Astrocyte (in vitro differentiated cells and primary cell): Measurements from ENCODE around the gene ADD1. TPM values are rescaled to one million over a fixed set of nuclear protein-coding genes. Genes with fewer than 3 reads are reported as not detected.
A peak's percentile ranks its signal among the peaks of the same experiment; 100 is the strongest.

ENCODE experiments used
- DNase-seq: peaks from one replicate; pipeline ENCODE4 v3.0.0-alpha.2; 2010; ENCODE audit warnings: low read depth
- FAIRE-seq: peaks from 2 replicates; lab custom pipeline; 2011; peaks lifted over from hg19 to GRCh38; lab: Jason Lieb, UNC
- H2AFZ ChIP-seq: 2 replicates; pipeline ENCODE4 v1.6.0; 2012; ENCODE audit warnings: low read depth, low read length, inconsistent platforms
- H3K27ac ChIP-seq: 2 replicates; pipeline ENCODE4 v1.5.1; 2011; ENCODE audit warnings: low read depth, low read length, inconsistent platforms
- H3K27me3 ChIP-seq: 2 replicates; pipeline ENCODE4 v1.6.0; 2011; ENCODE audit warnings: low read length, inconsistent platforms; ENCODE audit not compliant: insufficient read depth
- H3K36me3 ChIP-seq: 2 replicates; pipeline ENCODE4 v1.5.1; 2011; ENCODE audit warnings: low read length, inconsistent platforms; ENCODE audit not compliant: insufficient read depth
- H3K4me1 ChIP-seq: 2 replicates; pipeline ENCODE4 v1.5.1; 2011; ENCODE audit warnings: low read length, inconsistent platforms; ENCODE audit not compliant: insufficient read depth
- H3K4me2 ChIP-seq: 2 replicates; pipeline ENCODE4 v1.6.0; 2012; ENCODE audit warnings: low read length, inconsistent platforms
- H3K4me3 ChIP-seq: 2 replicates; pipeline ENCODE4 v1.5.1; 2011; ENCODE audit warnings: low read depth, mild to moderate bottlenecking, low read length, inconsistent platforms; ENCODE audit not compliant: insufficient read depth
- H3K79me2 ChIP-seq: 2 replicates; pipeline ENCODE4 v1.6.0; 2012; ENCODE audit warnings: mild to moderate bottlenecking, low read length, inconsistent platforms; ENCODE audit not compliant: insufficient read depth
- H3K9ac ChIP-seq: 2 replicates; pipeline ENCODE4 v1.6.0; 2012; ENCODE audit warnings: mild to moderate bottlenecking, low read length, inconsistent platforms
- H3K9me3 ChIP-seq: 2 replicates; pipeline ENCODE4 v1.5.1; 2012; ENCODE audit warnings: low read depth, mild to moderate bottlenecking, low read length, inconsistent platforms; ENCODE audit not compliant: insufficient read depth
- H4K20me1 ChIP-seq: 2 replicates; pipeline ENCODE4 v1.6.0; 2012; ENCODE audit warnings: low read length, inconsistent platforms; ENCODE audit not compliant: insufficient read depth
- H3K27ac Mint-ChIP-seq: one replicate; pipeline ENCODE4 v1.8.0; 2021; ENCODE audit warnings: mild to moderate bottlenecking, mixed read lengths; ENCODE audit not compliant: unreplicated experiment
- H3K27me3 Mint-ChIP-seq: one replicate; pipeline ENCODE4 v1.8.0; 2021; ENCODE audit warnings: low read depth, mixed read lengths; ENCODE audit not compliant: unreplicated experiment
- H3K36me3 Mint-ChIP-seq: one replicate; pipeline ENCODE4 v1.8.0; 2021; ENCODE audit warnings: low read depth, mixed read lengths; ENCODE audit not compliant: unreplicated experiment
- H3K4me1 Mint-ChIP-seq: one replicate; pipeline ENCODE4 v1.8.0; 2021; ENCODE audit warnings: low read depth, mixed read lengths; ENCODE audit not compliant: unreplicated experiment
- H3K4me3 Mint-ChIP-seq: one replicate; pipeline ENCODE4 v1.8.0; 2021; ENCODE audit warnings: mild to moderate bottlenecking, moderate library complexity, mixed read lengths; ENCODE audit not compliant: unreplicated experiment
- H3K9me3 Mint-ChIP-seq: one replicate; pipeline ENCODE4 v1.8.0; 2021; ENCODE audit warnings: mild to moderate bottlenecking, mixed read lengths; ENCODE audit not compliant: unreplicated experiment
- EZH2 ChIP-seq: IDR thresholded peaks from 2 replicates; pipeline ENCODE4 v1.6.1; 2012; ENCODE audit warnings: mild to moderate bottlenecking, low read length, inconsistent platforms; ENCODE audit not compliant: insufficient read depth
- total RNA-seq: library from RNA; stranded (reverse); gene quantifications from 2 replicates; pipeline ENCODE4 v1.2.1, GENCODE V29; 2021
- TF ChIP-seq, protein P1 (sequence below): IDR thresholded peaks from 2 replicates; pipeline ENCODE4 v1.5.1; 2011; ENCODE audit warnings: low read depth, mild to moderate bottlenecking, inconsistent platforms, low read length, moderate library complexity; ENCODE audit not compliant: insufficient read depth

Gene ADD1
- total RNA-seq, 1 donor from 2014 or later = 280 TPM

DNA sequence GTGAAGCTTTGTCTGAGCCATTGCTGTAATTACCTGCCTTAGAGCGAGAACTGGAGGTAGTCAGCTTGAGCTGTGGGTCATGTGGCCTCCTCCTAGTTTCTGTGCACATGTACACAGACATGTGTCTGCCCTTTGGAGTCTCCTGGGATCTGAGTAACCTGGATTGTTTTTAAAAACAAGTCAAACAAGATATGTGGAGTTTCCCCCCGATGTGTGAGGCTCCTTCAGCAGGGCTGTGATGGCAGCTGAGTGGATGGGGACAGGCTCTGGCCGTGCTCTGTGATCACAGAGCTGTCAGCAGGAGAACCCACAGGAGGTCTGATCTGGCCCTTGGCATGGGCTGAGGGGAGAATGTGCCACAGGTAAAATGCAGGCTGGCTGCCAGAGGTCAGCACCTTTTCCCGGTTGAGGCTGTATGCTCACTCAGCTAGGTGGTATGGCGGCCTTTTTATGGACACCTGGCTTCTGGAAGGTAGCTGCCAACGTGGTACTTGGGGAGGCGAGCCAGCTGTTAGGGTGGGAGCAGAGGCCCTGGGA, 81.2 kb downstream of the ADD1 start:
- Histone ChIP-seq H3K9me3 (no peaks in the 10 kb centered on the region), H3K4me3 (no peak overlapping the region), H3K79me2 (peaks cover 56% of the 10 kb centered on the region), H2AFZ (no peak overlapping the region), H3K27ac (no peak overlapping the region), H3K9ac (no peak overlapping the region), H4K20me1 (peaks cover 36% of the 10 kb centered on the region), H3K36me3 (peaks cover 20% of the 10 kb centered on the region), H3K27me3 (no peaks in the 10 kb centered on the region), H3K4me1 (peaks cover 11% of the 10 kb centered on the region), H3K4me2 (no peak overlapping the region)
- H3K36me3 Mint-ChIP-seq = peaks cover 29% of the 10 kb centered on the region
- DNase-seq (no peak), FAIRE-seq (no peak)
- peaks cover 14% of the 10 kb centered on the region for H3K4me1 Mint-ChIP-seq
- peaks cover under 1% of the 10 kb centered on the region for H3K9me3 Mint-ChIP-seq
- H3K27me3 Mint-ChIP-seq = no peaks in the 10 kb centered on the region
- no peak for TF ChIP-seq EZH2
- TF ChIP-seq, protein P1, sequence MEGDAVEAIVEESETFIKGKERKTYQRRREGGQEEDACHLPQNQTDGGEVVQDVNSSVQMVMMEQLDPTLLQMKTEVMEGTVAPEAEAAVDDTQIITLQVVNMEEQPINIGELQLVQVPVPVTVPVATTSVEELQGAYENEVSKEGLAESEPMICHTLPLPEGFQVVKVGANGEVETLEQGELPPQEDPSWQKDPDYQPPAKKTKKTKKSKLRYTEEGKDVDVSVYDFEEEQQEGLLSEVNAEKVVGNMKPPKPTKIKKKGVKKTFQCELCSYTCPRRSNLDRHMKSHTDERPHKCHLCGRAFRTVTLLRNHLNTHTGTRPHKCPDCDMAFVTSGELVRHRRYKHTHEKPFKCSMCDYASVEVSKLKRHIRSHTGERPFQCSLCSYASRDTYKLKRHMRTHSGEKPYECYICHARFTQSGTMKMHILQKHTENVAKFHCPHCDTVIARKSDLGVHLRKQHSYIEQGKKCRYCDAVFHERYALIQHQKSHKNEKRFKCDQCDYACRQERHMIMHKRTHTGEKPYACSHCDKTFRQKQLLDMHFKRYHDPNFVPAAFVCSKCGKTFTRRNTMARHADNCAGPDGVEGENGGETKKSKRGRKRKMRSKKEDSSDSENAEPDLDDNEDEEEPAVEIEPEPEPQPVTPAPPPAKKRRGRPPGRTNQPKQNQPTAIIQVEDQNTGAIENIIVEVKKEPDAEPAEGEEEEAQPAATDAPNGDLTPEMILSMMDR = no peak
- H3K4me3 Mint-ChIP-seq = no peak overlapping the region
- peak overlapping the region; percentile 34 for H3K27ac Mint-ChIP-seq

DNA sequence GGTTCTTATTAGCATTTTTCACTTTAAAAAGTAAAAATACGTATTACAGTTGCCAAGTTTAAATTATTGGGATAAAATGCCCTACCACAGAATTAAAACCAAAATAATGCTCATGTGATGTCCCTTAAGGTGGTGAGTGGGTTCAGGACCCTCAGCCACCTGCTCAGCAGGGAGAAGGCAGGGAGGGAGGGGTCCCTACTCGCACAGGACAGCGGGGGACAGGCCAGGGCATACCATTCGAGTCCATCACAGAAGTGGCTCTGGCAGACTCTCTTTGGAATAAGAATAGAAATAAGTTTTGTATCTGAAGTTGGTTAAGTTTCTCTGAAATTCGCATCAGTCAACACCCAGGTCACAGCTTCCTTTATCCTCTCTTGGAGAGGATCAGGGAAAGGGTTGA, 81.9 kb downstream of the ADD1 start:
- peaks cover 40% of the 10 kb centered on the region for H4K20me1 ChIP-seq
- Mint-ChIP-seq H3K4me3 (no peak overlapping the region), H3K36me3 (peaks cover 23% of the 10 kb centered on the region), H3K9me3 (no peaks in the 10 kb centered on the region), H3K27me3 (no peaks in the 10 kb centered on the region), H3K27ac (no peak overlapping the region), H3K4me1 (peaks cover 14% of the 10 kb centered on the region)
- no peaks in the 10 kb centered on the region for H3K27me3 ChIP-seq
- peaks cover 49% of the 10 kb centered on the region for H3K79me2 ChIP-seq
- H3K9me3 ChIP-seq = no peaks in the 10 kb centered on the region
- no peak overlapping the region for H3K4me2 ChIP-seq
- no peak overlapping the region for H3K4me3 ChIP-seq
- H3K27ac ChIP-seq = no peak overlapping the region
- peaks cover 20% of the 10 kb centered on the region for H3K36me3 ChIP-seq
- TF ChIP-seq, protein P1 = no peak
- no peak for TF ChIP-seq EZH2
- no peak for DNase-seq
- peaks cover 11% of the 10 kb centered on the region for H3K4me1 ChIP-seq
- FAIRE-seq = no peak
- no peak overlapping the region for H2AFZ ChIP-seq
- H3K9ac ChIP-seq = no peak overlapping the region

DNA sequence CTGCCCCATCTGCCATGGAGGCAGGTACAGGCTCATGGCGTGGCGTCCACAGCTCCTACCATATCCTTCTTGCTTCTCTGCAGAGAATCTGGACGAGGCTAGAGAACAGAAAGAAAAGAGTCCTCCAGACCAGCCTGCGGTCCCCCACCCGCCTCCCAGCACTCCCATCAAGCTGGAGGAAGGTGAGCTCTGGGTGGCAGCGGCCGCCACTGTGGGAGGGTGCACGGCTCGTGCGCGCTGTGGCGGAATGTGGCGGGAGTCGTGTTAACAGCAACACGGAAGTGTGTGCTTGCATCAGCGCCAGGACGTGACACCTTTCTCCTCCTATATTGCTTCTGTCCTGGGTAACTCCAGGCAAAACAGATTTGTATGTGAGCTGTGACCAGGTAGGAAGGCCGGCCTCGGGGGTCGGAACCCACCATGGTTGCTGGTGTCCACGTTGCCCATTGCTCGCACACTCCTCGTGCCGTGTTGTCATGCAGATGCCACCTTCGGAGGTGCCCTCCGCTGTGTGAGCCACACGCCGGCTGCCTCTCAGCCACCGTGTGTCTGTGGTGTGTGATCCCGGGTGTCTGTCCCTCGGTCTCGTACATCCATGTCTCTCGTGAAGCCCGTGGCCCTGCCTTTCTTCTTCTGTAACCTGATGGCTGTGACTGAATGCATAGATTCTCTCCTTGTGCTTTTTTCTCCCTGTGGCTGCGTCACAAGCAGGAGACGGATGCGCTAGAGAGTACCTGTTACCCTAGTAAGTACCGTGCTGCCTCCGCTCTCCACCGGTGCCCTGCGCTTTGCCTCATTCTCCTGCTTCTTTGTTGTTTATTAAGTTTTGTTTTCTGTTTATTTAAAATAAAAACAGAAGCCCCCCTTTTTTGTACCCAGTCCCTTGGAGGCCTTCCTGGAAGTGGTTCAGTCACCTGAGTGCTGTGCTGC, 82.6 kb downstream of the ADD1 start:
- no peak overlapping the region for H3K9ac ChIP-seq
- H3K27me3 Mint-ChIP-seq = no peaks in the 10 kb centered on the region
- peaks cover 11% of the 10 kb centered on the region for H3K4me1 ChIP-seq
- FAIRE-seq (no peak), DNase-seq (no peak)
- H3K4me2 ChIP-seq = no peak overlapping the region
- no peak overlapping the region for H2AFZ ChIP-seq
- no peak overlapping the region for H3K4me3 Mint-ChIP-seq
- TF ChIP-seq, protein P1 = no peak
- TF ChIP-seq EZH2 = no peak
- H3K36me3 Mint-ChIP-seq = peaks cover 19% of the 10 kb centered on the region
- no peak overlapping the region for H3K27ac ChIP-seq
- H3K4me1 Mint-ChIP-seq = peaks cover 14% of the 10 kb centered on the region
- peaks cover 42% of the 10 kb centered on the region for H4K20me1 ChIP-seq
- no peak overlapping the region for H3K27ac Mint-ChIP-seq
- peaks cover 52% of the 10 kb centered on the region for H3K79me2 ChIP-seq
- no peak overlapping the region for H3K4me3 ChIP-seq
- H3K27me3 ChIP-seq = no peaks in the 10 kb centered on the region
- no peaks in the 10 kb centered on the region for H3K9me3 ChIP-seq
- H3K36me3 ChIP-seq = peaks cover 20% of the 10 kb centered on the region
- H3K9me3 Mint-ChIP-seq = no peaks in the 10 kb centered on the region
